Esophagus muscularis mucosa (tissue), 4 donors: ENCODE data around the gene TRIM25.

Source experiments
- CTCF ChIP-seq, 3 experiments: fragments of 200-600 bp in 2 of 3; fragments of 450-650 bp in 1 of 3; sonication (generic) in 2 of 3; IDR thresholded peaks; one replicate each; pipeline ENCODE4 v1.5.1; 2017 to 2019; ENCODE audit warnings: antibody characterized with exemption in 3 of 3, mild to moderate bottlenecking in 2 of 3, moderate library complexity in 1 of 3
- EP300 ChIP-seq: sonication (generic); formaldehyde crosslinking; IDR thresholded peaks from one replicate; pipeline ENCODE4 v1.6.1; 2017; ENCODE audit warnings: antibody characterized with exemption
- POLR2A ChIP-seq: fragments of 450-650 bp; IDR thresholded peaks from one replicate; pipeline ENCODE4 v1.6.1; 2017; ENCODE audit warnings: antibody characterized with exemption, moderate library complexity, mild to moderate bottlenecking, low read depth

- no peak for TF ChIP-seq CTCF (IDR thresholded peaks at IDR 0.05)
- no peak for TF ChIP-seq POLR2A
- no peak for TF ChIP-seq EP300
Measured at GRCh38 chr17:56913353-56913866, 439 bp downstream of the TRIM25 start.
